GM18861 (cell line): Measurements from ENCODE around the gene HEATR9.
"Not testable (repeated sequence)": the region's sequence is repeated elsewhere in the genome, so short reads cannot be mapped to it uniquely, and the experiment has no call there.

ENCODE experiments used
- ATAC-seq: cut with Tn5 transposase; IDR thresholded peaks from one replicate; pipeline ENCODE4 v1.9.1; 2021; ENCODE audit not compliant: unreplicated experiment

HEATR9 gene

GRCh38 chr17:35868737-35869136 lies at the start of gene HEATR9:
Gene HEATR9 (minus strand): TSS chr17:35868891. CDS start chr17:35868742, 149 bp downstream.
- no peak for ATAC-seq

DNA sequence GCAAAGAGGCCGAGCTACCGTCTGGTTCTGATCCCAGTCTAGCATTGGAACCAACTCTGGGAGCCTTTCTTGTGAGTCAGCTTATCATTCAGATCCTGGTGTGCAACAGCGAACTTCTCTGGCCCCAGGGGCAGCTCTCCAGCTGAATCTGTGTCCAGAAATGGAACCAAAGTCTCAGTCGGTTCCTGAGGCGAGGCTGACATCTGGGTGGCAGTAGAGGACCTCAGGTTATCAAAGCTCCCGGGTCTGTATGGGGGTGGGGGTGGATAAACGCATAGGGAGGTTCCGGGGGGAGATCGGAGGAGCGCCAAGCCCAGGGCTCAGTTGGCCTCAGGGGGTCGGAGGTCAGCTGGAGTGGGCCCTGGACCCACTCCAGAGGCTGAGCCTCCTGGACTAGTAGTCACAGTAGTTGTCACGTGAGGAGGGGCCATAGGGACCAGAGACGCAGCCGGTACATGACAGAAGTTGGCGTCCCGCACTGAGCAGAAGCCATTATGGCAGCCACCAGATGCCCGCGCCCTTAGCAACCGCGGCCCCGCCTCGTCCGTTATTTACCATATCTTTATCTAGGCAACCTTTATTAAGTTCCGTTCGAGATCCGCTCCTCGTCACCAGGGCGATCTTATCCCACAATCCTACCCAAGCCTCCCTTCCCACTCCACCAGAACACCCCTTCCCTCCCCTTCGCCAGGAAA lies 49.0 kb upstream of the HEATR9 start:
- no peak for ATAC-seq

GRCh38 chr17:35915153-35915964 lies 46.7 kb upstream of the HEATR9 start:
- no peak for ATAC-seq

- ATAC-seq: no peak
Observed at GRCh38 chr17:35914354-35914753, 45.7 kb upstream of the HEATR9 start.

DNA sequence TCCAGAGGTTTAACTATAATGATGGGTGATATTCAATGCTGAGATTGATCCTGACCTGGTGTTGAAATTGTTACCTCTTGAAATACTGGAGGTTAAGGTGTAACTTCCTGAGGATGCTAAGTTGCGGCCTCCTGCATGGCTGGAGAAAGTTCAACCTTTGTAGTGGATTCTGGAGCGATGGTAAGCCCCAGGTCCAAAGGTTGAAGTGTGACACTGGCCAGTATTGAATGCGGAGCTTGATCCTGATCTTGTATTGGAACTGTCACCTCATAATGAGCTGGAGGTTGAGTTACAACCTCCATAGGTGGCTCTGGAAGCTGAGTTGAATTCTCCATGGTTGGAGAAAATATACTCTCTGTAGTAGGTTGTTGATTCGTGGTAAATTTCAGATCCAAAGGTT lies 44.9 kb upstream of the HEATR9 start:
- no peak for ATAC-seq

DNA sequence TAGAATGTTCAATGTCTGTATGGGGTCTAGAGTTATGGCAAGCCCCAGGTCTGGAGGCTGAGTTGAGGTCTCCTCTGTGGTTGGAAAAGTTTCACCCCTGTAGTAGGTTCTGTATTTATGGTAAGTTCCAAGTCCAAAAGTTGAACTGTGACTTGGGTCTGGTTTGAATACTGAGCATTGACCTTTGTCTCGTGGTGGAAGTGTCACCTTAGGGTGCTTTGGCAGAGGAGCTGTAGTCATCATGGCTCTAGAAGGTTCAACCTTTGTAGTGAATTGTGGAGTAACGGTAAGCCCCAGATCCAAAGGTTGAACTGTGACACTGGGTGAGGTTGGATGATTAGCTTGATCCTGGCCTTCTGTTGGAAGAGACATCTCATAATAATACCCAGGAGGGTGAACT lies 44.3 kb upstream of the HEATR9 start:
- no peak for ATAC-seq

DNA sequence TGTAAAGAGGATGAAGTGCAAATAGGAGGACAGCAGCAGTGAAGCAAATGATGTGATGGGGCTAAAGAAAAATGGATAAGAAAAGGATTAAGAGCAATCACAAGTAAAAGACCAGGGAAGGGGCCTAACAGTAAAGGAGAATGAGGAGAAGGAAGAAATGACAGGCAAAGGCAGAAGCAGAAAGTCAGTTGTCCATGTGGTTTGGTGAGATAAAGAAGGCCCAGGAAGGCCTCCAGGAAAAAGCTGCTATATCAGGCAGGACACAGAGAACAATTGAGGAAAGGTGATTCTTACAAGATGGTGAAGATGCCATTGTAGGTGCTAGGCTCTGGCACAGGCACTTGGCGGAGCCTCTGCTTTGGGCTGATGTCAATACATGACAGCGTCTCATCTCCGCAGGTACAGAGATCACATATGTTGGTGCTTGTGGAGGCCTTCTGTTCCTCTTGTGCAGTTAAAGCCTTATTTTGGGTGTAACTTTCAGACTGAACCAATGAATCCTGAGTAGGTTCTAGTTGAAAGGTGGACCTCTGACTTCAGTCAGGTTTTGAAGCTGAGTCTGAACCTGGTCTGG lies 43.7 kb upstream of the HEATR9 start:
- no peak for ATAC-seq

- no peak for ATAC-seq
Observed at GRCh38 chr17:35909408-35909807, 40.7 kb upstream of the HEATR9 start.

- no peak for ATAC-seq
Observed at GRCh38 chr17:35907691-35908090, 39.0 kb upstream of the HEATR9 start.

DNA sequence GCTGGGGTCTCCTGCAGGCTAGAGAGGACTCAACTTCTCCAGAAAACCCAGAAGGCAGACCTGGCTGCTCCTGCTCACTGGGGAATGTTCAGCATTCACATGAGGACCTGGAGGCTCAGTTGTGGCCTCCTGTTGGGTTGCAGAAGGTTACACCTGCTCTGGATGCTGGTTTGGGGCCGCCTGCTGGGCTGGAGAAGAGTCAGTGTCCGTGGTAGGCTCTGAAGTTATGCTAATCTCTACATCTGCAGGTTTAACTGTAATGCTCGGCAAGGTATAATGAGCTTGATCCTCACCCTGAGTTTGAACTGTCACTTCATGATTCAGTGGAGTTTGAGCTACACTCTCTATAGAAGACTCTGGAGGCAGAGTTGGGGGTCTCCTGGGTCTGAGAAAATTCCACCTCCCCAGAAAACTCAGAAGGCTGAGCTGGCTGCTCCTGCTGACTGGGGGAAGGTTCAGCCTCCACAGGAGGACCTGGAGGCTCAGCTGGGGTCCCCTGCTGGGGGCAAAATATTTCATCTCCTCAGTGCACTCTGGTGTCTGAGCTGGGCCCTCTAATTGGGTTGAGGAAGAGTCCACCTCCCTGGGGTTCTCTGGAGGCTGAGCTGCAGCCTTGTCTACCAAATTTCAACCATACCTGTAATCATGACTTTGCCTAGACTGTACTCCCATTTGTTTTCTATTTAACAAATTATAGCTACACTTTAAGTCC lies 38.4 kb upstream of the HEATR9 start:
- ATAC-seq: no peak

- no peak for ATAC-seq
Observed at GRCh38 chr17:35906191-35906925, 37.7 kb upstream of the HEATR9 start.

GRCh38 chr17:35903451-35903850 lies 34.8 kb upstream of the HEATR9 start:
- no peak for ATAC-seq

DNA sequence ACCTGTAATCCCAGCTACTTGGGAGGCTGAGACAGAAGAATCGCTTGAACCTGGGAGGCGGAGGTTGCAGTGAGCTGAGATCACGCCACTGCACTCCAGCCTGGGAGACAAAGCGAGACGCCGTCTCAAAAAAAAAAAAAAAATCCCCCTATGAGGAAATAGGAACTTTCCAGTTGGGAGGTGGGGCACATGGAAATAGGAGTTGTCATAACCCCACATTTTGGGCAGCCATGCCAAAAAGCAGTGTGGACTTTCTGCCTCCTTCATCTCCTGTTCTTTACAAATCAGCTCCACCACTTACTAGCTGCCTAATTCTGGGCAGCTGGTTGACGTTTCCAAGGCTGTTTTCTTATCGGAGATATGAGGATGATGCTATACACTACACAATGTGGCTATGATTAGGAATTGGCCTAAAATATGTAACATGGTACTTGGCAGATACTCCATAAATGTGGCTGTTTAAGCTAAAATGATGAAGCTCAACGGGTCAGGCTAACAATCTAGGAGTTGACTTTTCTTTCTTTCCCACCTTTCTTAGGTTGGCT lies 33.0 kb upstream of the HEATR9 start:
- no peak for ATAC-seq

GRCh38 chr17:35900708-35901480 lies 32.2 kb upstream of the HEATR9 start:
- ATAC-seq: no peak

DNA sequence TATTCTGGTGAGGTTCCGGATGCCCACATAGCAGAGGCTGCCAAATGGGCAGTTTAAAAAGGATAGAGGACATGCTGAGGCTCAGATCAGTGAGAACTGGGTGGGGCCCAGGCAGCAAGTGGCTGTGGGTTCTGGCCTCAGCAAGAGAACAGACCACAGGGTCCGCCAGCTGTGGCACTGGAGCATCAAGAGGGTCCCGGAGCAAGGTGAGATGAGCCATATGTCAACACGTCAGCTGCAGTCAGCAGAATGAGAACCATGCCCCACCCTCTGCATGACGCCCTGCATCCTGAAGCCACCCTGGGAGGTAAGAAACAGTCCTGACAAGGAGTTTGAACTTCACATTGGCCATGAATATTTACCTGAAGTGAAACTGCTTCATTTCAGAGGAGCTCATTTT lies 31.6 kb upstream of the HEATR9 start:
- no peak for ATAC-seq

DNA sequence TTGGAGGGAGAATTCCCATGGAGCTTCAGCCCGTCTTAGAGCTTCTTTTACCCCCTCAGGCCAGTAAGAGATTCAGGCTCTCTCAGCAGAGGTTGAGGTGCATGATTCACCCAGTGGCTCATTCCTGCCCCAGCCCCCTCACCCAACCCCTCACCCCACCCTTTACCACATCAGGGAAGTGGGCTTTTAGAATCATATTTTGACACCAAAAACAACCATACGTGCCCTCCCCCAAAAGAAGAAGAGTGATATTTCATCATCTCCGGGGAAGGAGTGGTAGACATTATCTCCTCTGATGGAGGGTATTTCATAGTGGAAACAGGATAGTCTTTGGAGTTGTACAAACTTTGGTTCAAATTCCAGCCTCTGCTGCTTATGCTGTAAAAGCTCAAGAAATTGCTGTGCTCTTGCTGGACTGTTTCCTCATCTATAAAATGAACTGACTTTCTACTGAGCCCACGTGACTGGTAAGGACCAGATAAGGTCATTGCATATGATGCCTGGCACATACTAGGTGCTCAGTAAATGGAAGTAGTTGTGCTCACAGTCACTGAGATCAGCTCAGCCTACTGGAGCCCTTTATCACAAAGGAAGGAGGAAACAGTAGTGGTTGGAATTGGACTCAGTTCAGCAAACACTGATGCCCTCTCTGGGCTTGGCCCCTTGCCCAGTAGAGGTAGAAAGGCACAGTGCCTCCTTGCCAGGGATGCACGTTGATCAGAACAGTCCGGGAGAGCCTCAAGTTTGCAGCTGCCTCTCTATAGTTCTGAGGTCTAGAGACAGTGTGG lies 29.8 kb upstream of the HEATR9 start:
- no peak for ATAC-seq

DNA sequence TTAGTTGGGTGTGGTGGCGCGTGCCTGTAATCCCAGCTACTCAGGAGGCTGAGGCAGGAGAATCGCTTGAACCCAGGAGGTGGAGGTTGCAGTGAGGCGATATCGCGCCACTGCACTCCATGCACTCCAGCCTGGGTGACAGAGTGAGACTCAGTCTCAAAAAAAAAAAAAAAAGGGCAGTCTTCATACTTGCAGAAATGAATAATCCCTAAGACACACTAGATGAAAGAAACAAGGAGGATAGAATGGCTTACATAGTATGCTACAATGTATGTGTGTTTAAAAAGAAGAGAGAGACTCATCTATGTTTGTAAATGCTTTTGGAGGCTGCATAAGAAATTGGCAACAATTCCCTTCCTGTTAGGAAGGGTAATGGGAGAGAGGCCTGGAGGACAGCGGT lies 29.1 kb upstream of the HEATR9 start:
- not testable (repeated sequence) for ATAC-seq

DNA sequence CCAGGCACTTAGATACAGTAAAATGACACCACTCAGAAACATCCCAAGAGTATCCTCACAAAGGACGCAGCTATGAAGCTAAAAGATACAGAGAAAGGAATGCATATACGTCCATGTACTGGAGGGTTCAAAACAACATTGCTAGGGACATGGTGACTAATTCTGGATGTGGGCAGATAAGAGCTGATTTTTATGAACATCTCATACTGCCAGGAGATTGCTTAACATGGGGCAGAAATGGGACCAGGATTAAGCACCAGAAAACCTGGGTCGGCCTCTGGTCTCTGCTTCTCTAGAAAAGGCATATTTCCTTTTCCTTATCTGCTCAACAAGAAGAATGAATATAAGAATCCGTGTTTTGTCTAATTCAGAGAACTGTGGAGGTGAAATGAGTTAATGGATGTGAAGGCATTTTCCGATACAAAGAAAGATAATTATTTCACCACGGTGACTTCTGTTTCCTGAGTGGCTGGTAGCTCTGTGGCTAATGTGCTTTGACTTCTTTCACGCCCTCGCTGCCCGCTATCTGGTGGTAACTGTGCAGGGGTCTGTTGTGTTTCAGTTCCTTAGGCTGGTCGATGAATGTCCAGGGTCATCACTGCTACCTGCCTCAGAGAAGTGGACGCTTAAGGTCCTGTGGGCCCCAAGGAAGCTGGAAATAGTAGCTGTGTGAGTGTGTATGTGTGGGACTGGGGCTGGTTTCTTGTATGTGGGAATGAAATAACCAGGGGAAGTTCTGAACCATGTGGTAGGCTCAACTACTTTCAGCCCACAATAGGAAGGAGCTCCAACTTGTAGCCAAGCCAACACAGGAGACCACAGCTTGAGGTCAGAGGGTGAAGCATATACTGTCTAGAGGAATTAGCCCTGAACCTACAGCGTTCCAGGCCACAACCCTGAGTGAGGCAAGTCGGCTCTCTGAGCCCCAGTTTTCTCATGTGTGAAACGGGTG lies 27.2 kb upstream of the HEATR9 start:
- ATAC-seq: no peak
